Raji (cell line): ENCODE results near the gene BTBD6.

ENCODE experiments used
- POLR2A ChIP-seq: IDR thresholded peaks from 2 replicates; pipeline ENCODE4 v1.6.1; 2011; ENCODE audit warnings: low read depth, low read length, control low read depth; ENCODE audit not compliant: insufficient read depth

BTBD6 gene

DNA sequence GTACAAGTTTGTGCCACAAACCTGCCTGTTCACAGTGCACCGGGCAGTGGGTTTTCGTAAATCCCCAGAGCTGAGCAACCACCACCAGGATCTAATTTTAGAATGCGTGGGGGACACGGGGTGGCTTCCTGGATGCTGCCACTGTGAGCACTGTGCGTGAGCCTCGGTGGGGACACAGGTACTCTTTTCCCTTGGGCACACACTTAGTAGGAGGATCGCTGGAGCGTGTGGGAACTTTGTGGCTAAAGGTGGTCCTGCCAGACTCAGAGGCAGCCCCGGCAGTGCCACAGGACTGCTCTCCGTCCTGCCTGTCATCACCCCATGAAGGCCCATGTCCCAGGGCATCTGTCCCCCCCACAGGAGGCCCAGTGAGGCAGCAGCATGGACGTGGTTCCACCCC, 21.1 kb downstream of the BTBD6 start:
- TF ChIP-seq POLR2A = no peak

DNA sequence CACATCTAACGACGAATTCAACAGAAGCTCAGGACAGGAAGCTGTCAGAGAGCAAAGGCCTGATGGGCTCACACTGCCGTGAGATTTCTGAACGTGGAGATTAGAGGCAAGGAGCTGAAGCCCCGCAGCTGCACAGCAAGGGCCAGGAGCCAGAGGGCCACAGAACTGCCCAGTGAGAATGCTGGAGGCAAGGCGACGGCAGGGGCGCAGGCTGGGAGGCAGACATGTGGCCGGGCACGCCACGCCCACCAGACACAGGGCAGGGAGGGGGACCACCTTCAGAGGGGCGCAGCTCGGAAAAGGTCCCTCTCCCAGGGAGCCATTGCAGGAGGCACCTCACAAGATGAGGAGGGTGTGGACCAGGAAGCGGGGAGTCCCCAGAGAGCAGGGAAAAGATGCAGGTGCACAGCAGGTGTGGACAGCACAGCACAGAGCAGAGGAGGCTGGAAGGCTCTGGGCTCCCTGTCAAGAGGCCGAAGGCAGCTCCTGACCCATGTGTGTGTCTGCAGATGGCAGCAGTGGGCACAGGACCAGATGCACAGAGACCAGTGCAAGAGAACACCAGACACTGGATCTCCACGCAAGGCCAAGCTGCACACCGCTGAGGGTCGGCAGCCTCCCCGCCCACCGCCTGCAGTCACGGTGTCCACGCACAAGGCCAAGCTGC, 23.0 kb downstream of the BTBD6 start:
- no peak for TF ChIP-seq POLR2A

DNA sequence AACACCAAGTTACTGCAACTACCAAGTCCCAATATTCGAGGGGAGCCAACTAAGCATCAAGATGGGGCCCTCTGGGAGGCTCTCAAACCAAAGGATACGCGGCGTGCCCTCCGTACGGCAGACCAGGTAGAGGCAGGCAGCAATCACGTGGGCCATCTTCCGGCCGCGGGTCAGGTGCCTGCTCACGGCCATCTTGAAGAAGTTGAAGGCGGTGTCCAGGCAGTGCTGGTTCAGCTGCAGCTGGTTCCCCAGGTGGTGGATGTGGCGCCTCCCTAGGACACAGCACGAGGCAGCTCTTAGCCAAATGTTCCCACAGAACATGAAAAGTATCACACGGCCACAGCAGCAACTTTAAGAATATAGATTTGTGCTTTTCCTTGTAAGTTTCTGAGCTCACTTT, 24.3 kb downstream of the BTBD6 start:
- no peak for TF ChIP-seq POLR2A

DNA sequence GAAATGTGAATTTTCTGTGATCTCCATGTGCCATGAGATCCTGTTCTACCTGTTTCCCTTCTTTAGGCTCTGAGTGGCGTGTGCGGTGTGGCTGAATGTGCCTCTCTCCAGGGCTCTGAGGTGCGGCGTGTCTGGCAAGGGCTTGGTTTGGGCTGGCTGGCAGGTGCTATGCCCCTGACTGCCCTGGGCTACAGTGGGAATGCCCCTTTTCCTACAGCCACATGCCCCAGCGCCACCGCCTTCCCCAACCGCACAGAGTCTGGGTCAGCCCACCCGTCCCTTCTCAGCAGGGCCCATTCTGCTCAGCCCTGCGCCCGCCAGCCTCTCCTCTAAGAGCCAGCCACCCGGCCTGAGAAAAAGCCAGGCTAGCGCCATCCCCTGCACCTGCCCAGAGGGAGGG, 24.7 kb downstream of the BTBD6 start:
- no peak for TF ChIP-seq POLR2A

DNA sequence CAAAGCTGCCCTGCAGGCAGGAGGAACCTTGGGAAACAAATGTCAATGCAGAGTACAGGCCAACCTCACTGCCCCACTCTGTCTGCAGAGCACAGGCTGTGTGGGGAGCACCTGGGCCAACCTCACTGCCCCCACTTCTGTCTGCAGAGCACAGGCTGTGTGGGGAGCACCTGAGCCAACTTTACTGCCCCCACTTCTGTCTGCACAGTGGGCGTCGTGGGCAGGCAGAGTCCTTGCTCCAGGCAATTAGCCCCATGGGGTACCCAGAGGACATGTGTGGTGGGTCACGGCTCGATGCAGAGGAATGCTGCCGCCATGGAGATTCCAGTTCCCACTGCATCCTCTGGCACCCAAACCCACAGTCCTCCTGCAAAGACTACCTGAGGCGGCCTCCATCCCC, 26.3 kb downstream of the BTBD6 start:
- TF ChIP-seq POLR2A = no peak

DNA sequence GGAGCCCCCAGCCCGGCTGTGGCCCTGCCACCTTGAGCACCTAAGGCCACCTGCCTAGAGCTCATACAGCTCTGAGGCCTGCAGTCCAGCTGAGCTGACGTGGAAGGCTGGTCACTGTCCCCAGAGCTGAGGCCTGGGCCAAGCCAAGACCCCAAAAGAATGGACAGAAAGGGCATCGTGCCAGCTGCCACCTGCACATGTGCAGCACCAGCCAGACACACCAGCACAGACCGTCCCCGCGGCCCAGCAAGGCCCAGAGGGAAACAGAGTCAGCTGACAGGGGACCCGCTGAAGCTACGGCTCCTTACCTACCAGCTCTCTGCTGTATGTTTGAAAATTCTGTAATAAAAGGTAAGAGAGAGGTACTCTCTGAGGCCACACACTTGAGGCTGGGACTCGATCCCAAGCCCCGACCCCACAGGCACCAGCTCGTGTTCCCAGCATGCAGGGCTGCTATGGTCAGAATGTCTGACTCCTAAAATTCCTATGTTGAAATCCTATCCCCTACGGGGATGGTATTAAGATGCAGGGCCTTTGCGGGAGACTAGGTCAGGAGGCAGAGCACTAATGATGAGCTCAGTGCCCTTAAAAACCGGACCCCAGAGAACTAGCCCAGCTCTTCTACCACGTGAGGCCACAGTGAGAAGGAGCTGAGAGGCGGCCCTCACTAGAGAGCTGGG, 27.1 kb downstream of the BTBD6 start:
- TF ChIP-seq POLR2A = no peak

DNA sequence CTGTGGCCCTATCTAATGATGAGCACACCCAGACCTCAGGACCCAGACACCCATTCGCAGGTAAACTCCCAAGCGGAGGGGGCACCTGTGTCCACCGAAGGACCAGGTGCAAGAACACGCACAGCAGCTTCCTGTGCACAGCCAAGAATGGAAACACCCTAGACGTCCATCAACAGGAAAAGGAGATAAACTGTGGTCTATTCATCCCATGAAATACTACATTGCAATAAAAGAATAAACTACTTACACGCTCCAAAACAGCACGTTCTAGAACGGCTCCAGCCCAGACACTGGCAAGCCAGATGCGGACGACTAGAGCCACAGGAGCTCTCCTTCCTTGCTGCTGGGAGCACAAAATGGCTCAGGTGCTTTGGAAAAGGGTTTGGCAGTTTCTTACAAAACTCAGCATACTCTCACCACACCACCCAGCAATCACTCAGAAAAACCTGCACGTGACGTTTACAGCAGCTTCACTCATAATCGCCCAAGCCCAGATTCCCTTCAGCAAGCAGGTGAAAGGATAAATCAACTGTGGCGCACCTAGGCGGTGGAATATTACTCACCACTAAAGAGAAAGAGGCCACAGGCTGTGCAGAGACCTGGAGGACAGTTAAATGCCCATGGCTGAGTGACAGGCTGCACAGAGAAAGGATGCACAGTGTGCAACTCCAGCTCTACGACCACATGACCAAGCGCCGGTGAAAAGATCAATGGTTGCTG, 31.5 kb downstream of the BTBD6 start:
- no peak for TF ChIP-seq POLR2A

DNA sequence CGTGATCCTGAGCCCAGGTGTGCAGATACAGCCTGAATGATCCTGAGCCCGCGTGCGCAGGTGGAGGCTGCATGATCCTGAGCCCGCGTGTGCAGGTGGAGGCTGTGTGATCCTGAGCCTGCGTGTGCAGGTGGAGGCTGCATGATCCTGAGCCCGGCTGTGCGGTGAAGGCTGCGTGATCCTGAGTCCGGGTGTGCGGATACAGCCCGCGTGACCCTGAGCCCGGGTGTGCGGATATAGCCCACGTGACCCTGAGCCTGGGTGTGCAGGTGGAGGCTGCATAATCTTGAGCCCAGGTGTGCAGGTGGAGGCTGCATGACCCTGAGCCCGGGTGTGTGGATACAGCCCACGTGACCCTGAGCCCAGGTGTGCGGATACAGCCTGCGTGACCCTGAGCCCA, 32.2 kb downstream of the BTBD6 start:
- no peak for TF ChIP-seq POLR2A

DNA sequence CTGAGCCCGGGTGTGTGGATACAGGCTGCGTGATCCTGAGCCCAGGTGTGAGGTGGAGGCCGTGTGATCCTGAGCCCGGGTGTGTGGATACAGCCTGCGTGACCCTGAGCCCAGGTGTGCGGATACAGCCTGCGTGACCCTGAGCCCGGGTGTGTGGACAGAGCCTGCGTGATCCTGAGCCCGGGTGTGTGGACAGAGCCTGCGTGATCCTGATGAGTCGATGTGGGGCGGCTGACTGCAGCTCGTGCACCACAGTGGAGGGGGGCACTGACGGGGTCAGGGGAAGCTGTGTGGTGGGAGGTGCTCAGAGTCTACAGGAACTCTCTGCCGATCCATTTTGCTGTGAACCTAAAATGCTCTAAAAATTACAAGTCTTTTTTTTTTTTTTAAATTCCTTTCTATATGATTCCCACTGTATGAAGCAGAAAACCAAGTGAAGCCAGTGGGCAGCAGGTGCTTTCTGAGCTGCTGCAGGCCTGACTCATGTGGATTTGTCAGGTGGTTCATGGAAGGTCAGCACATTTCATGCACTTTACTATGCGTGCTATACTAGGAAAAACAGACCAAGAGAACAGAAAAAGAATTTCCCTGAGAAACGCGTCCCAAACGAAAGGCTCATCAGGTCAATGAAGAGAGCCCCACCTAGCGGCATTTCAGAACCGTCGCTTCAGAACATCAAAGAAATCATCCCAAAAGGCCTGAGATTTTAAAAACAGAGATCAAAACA, 33.2 kb downstream of the BTBD6 start:
- TF ChIP-seq POLR2A = no peak

DNA sequence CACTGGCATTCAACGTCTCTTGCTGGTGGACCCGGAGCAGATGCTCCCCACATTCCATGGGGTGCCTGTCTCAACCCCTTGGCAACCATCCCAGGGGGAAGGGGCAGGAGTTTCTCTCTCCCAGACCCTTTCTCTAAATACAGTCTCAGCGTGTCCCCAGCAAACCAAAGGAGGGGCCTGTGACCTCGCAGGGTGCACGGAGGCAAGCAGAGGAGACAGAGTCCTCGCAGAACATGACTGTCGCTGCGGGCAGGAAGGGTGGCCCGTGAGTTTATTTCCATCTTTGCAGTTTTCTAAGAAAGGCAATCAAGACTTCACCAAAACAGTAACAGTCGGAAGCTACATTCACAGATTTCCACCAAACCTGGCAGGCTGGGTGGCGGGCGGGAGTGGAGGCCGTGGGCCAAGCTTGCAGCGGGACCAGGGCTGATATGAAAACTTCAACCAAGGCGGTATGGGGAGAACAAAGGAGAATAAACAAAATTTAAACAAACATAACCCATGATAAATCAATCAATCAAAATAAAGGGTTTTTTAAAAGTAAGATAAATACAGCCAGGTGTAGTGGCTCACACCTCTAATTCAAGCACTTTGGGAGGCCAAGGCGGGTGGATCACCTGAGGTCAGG, 33.9 kb downstream of the BTBD6 start:
- TF ChIP-seq POLR2A = no peak

DNA sequence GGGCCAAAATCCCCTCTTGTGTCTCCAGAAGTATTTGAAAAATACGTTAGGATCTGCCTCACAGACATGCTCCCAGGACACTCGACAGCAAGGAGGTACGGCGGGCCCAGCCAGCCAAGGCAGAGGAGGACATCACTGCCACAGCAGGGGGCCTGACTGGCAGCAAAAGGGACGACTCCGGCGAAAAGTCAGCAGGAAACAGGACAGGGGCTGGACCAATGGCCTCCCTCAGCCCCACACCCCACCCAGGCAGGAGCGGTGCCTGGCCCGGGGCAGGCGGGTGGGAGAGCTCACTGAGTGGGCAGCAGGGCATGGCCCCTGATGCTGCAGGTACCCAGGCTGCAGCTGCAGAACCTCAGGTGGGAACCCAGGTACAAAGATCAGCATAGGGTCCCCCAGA, 34.7 kb downstream of the BTBD6 start:
- TF ChIP-seq POLR2A = no peak

DNA sequence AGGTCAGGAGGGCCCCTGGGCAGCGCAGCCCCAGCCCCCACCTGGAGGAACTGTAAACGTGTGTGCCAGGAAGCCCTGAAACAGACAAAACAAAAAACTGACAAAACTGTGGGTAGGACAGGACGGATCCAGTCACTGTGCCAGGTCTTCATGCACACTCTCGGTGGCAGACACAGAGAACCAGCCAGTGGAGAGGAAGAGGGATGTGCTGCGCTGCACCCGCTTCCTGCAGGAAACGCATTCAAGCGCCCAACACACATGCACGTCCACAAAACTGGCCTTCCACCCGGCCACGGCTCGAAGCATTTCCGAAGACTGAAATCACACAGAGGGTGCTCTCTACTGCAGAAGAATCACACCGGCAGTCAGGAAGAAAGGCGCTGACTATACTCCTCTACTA, 35.6 kb downstream of the BTBD6 start:
- no peak for TF ChIP-seq POLR2A

DNA sequence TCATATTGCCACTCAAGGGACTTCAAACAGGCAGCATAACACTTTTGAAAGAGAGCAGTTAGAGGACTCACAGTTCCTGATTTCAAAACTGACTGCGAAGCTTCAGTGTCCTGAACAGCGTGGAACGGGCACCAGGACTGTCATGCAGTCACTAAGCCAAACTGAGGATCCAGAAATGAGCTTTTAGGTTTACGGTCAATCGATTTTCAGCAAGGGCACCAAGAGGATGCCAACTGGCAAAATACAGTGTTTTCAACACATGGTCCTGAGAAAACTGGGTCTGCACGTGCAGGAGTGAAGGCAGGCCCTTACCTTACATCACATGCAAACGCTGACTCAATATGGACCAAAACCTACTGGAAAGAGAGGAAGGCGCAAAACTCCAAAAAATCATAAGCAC, 36.8 kb downstream of the BTBD6 start:
- TF ChIP-seq POLR2A = no peak

DNA sequence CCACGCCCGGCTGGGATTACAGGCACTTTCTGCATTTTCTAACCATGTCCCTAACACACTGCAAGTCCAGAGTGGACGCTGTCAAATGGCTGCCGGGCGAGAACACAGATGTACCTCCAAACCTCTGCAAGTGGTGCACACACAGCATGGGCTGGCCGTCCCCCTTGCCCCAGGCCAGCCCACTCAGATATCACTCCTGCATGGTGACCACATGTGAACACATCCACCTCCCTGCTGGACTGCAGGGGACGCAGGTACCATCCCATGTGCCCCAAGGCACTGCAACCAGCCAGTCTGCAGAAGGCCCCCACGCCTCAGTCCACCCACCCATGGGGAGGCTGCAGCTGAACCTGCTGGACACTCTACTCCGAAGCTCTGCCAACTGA, 38.4 kb downstream of the BTBD6 start:
- no peak for TF ChIP-seq POLR2A
